ENCODE data around the gene ATG2B. TPM values are rescaled to one million over a fixed set of nuclear protein-coding genes. Genes with fewer than 3 reads are reported as not detected.

The ATG2B gene
- total RNA-seq, 3 donors from 2014 or later (not counting 1 experiment from before 2014, with no cell fraction given), result 34.8 to 45.6 (median 35.8) TPM

GRCh38 chr14:96284008-96284407 lies 79.1 kb downstream of the ATG2B start:
- H3K27ac ChIP-seq (ENCODE audit: low read length), result no peak overlapping the region
- intact Hi-C loops (cut with micrococcal nuclease), result no loop called here
- no peaks in the 10 kb centered on the region for H3K9me3 ChIP-seq (ENCODE audit: control insufficient read depth, insufficient read depth, low read length)
- 99% methylated on average over 9 of the region's 9 CpGs for WGBS (ENCODE audit: insufficient coverage)
- Mint-ChIP-seq H3K27me3 (ENCODE audit: low read depth in 2 of 2) (no peaks in the 10 kb centered on the region), H3K9me3 (no peaks in the 10 kb centered on the region), H3K27ac (no peak overlapping the region), H3K4me3 (no peak overlapping the region), H3K36me3 (peaks cover 17% of the 10 kb centered on the region), H3K4me1 (no peaks in the 10 kb centered on the region)
- H3K4me1 ChIP-seq (ENCODE audit: control insufficient read depth, insufficient read depth, low read length), result no peaks in the 10 kb centered on the region
- ATAC-seq (no peak), DNase-seq (no peak)
- no peak overlapping the region for H3K4me3 ChIP-seq (ENCODE audit: low read length)
- no peaks in the 10 kb centered on the region for H3K27me3 ChIP-seq (ENCODE audit: control insufficient read depth, insufficient read depth, low read length)
- H3K36me3 ChIP-seq (ENCODE audit: control insufficient read depth, insufficient read depth, low read length), result peaks cover 41% of the 10 kb centered on the region
- TF ChIP-seq, protein P1, sequence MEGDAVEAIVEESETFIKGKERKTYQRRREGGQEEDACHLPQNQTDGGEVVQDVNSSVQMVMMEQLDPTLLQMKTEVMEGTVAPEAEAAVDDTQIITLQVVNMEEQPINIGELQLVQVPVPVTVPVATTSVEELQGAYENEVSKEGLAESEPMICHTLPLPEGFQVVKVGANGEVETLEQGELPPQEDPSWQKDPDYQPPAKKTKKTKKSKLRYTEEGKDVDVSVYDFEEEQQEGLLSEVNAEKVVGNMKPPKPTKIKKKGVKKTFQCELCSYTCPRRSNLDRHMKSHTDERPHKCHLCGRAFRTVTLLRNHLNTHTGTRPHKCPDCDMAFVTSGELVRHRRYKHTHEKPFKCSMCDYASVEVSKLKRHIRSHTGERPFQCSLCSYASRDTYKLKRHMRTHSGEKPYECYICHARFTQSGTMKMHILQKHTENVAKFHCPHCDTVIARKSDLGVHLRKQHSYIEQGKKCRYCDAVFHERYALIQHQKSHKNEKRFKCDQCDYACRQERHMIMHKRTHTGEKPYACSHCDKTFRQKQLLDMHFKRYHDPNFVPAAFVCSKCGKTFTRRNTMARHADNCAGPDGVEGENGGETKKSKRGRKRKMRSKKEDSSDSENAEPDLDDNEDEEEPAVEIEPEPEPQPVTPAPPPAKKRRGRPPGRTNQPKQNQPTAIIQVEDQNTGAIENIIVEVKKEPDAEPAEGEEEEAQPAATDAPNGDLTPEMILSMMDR (IDR thresholded peaks at IDR 0.05), result no peak

GRCh38 chr14:96281486-96281885 lies 81.7 kb downstream of the ATG2B start:
- DNase-seq, result no peak
- no peak overlapping the region for H3K27ac ChIP-seq (ENCODE audit: low read length)
- no peak for ATAC-seq
- Mint-ChIP-seq H3K27me3 (ENCODE audit: low read depth in 2 of 2) (peaks cover 0 to 3% of the 10 kb centered on the region in 2 donors), H3K36me3 (peaks cover 11% of the 10 kb centered on the region), H3K4me1 (no peaks in the 10 kb centered on the region), H3K27ac (no peak overlapping the region), H3K9me3 (no peaks in the 10 kb centered on the region), H3K4me3 (no peak overlapping the region)
- WGBS (ENCODE audit: insufficient coverage), result 98% methylated on average over 3 of the region's 4 CpGs
- H3K36me3 ChIP-seq (ENCODE audit: control insufficient read depth, insufficient read depth, low read length), result peaks cover 24% of the 10 kb centered on the region
- TF ChIP-seq, protein P1 (IDR thresholded peaks at IDR 0.05), result no peak
- no peaks in the 10 kb centered on the region for H3K4me1 ChIP-seq (ENCODE audit: control insufficient read depth, insufficient read depth, low read length)
- H3K4me3 ChIP-seq (ENCODE audit: low read length), result no peak overlapping the region
- intact Hi-C loops (cut with micrococcal nuclease), result no loop called here
- no peaks in the 10 kb centered on the region for H3K27me3 ChIP-seq (ENCODE audit: control insufficient read depth, insufficient read depth, low read length)
- peaks cover 10% of the 10 kb centered on the region for H3K9me3 ChIP-seq (ENCODE audit: control insufficient read depth, insufficient read depth, low read length)

GRCh38 chr14:96280104-96280503 lies 83.0 kb downstream of the ATG2B start:
- no peaks in the 10 kb centered on the region for H3K4me1 Mint-ChIP-seq
- H3K4me3 ChIP-seq (ENCODE audit: low read length), result no peak overlapping the region
- no peaks in the 10 kb centered on the region for H3K9me3 Mint-ChIP-seq
- 100% methylated on average over 1 of the region's 2 CpGs for WGBS (ENCODE audit: insufficient coverage)
- peaks cover 3% of the 10 kb centered on the region for H3K36me3 Mint-ChIP-seq
- ATAC-seq (no peak), DNase-seq (no peak)
- intact Hi-C loops (cut with micrococcal nuclease), result no loop called here
- no peak overlapping the region for H3K27ac Mint-ChIP-seq
- H3K4me1 ChIP-seq (ENCODE audit: control insufficient read depth, insufficient read depth, low read length), result no peaks in the 10 kb centered on the region
- H3K4me3 Mint-ChIP-seq, result no peak overlapping the region
- H3K9me3 ChIP-seq (ENCODE audit: control insufficient read depth, insufficient read depth, low read length), result peaks cover 10% of the 10 kb centered on the region
- H3K27me3 ChIP-seq (ENCODE audit: control insufficient read depth, insufficient read depth, low read length), result no peaks in the 10 kb centered on the region
- no peak overlapping the region for H3K27ac ChIP-seq (ENCODE audit: low read length)
- TF ChIP-seq, protein P1 (IDR thresholded peaks at IDR 0.05), result no peak
- H3K27me3 Mint-ChIP-seq (ENCODE audit: low read depth in 2 of 2), result peaks cover 0 to 3% of the 10 kb centered on the region in 2 donors
- H3K36me3 ChIP-seq (ENCODE audit: control insufficient read depth, insufficient read depth, low read length), result peaks cover 17% of the 10 kb centered on the region

- Histone ChIP-seq H3K27ac (ENCODE audit: low read length) (no peak overlapping the region), H3K27me3 (ENCODE audit: control insufficient read depth, insufficient read depth, low read length) (no peaks in the 10 kb centered on the region), H3K4me3 (ENCODE audit: low read length) (no peak overlapping the region), H3K4me1 (ENCODE audit: control insufficient read depth, insufficient read depth, low read length) (no peaks in the 10 kb centered on the region), H3K9me3 (ENCODE audit: control insufficient read depth, insufficient read depth, low read length) (peaks cover 10% of the 10 kb centered on the region), H3K36me3 (ENCODE audit: control insufficient read depth, insufficient read depth, low read length) (peaks cover 16% of the 10 kb centered on the region)
- intact Hi-C loops (cut with micrococcal nuclease), result no loop called here
- H3K27me3 Mint-ChIP-seq (ENCODE audit: low read depth in 2 of 2), result peaks cover 0 to 3% of the 10 kb centered on the region in 2 donors
- DNase-seq, result no peak
- no peak overlapping the region for H3K4me3 Mint-ChIP-seq
- H3K36me3 Mint-ChIP-seq, result no peaks in the 10 kb centered on the region
- no peak for ATAC-seq
- no peak overlapping the region for H3K27ac Mint-ChIP-seq
- WGBS (ENCODE audit: insufficient coverage), result 96% methylated on average over 8 of the region's 8 CpGs
- H3K4me1 Mint-ChIP-seq, result no peaks in the 10 kb centered on the region
- TF ChIP-seq, protein P1 (IDR thresholded peaks at IDR 0.05), result no peak
- H3K9me3 Mint-ChIP-seq, result no peaks in the 10 kb centered on the region
Measured at GRCh38 chr14:96279564-96279963, 83.6 kb downstream of the ATG2B start.

Data from natural killer cell (primary cell).